Subcutaneous abdominal adipose tissue (tissue), 5 donors: ENCODE measurements around the gene DLG5.
A peak's percentile ranks its signal among the peaks of the same experiment; 100 is the strongest.

Experiments
- H3K27ac ChIP-seq: one replicate; pipeline ENCODE4 v1.7.0; 2013; ENCODE audit warnings: low read depth, mild to moderate bottlenecking, inconsistent platforms, low read length, moderate library complexity
- H3K27me3 ChIP-seq, 5 donors: one replicate each; pipeline ENCODE4 v1.7.0; 2013; ENCODE audit warnings: low read length in 5 of 5, inconsistent platforms in 1 of 5; ENCODE audit not compliant: control insufficient read depth in 5 of 5, insufficient read depth in 4 of 5
- H3K36me3 ChIP-seq, 5 donors: one replicate each; pipeline ENCODE4 v1.7.0; 2013; ENCODE audit warnings: low read length in 5 of 5; ENCODE audit not compliant: control insufficient read depth in 5 of 5, insufficient read depth in 5 of 5
- H3K4me1 ChIP-seq, 5 donors: one replicate each; pipeline ENCODE4 v1.7.0; 2013; ENCODE audit warnings: low read length in 5 of 5, mild to moderate bottlenecking in 3 of 5, moderate library complexity in 1 of 5; ENCODE audit not compliant: control insufficient read depth in 5 of 5, insufficient read depth in 5 of 5
- H3K4me3 ChIP-seq, 5 donors: one replicate each; pipeline ENCODE4 v1.7.0; 2013; ENCODE audit warnings: low read length in 5 of 5, low read depth in 1 of 5
- H3K9ac ChIP-seq, 5 donors: one replicate each; pipeline ENCODE4 v1.7.0; 2013; ENCODE audit warnings: low read length in 5 of 5, mild to moderate bottlenecking in 4 of 5, moderate library complexity in 3 of 5
- H3K9me3 ChIP-seq, 5 donors: one replicate each; pipeline ENCODE4 v1.7.0; 2013; ENCODE audit warnings: low read length in 5 of 5; ENCODE audit not compliant: control insufficient read depth in 5 of 5
- donor health status: healthy.
- donor health status: healthy.
- donor health status: healthy.
- donor health status: healthy.
- donor health status: healthy.

Gene DLG5

DNA sequence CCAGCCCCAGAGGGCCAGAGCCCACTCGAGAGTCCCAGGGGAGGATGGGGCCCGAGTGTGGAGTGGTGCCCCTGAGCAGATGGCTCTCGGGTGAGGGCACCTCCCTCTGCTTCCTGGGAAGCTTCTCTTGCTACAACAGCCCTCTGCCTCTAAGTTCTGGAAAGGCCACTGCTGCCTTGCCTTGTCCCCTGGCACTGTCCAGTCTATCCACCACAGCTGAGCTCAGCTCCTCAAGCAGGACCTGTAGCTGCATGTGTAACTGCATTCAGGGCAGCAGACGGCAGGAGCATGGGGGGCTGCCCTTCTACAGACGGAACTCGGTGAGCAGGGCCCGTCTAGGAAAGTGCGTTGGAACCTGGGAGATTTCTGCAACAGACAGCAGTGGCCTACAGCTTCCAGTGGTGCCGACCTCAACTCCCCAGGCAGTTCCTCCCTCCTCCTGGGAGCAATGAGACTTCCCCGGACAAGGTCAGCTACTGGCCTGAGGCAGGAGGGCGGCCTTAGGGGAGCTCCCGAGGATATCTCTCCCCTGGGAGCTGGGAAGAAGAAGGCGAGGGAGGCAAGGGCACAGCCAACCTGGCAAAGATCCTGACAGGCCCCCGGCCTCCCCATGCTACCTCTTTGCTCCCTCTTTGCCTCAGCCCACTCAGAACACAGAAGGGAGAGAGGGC is 88.5 kb downstream of the DLG5 start:
- no peak overlapping the region for H3K4me3 ChIP-seq
- peaks cover 3 to 22% (median 7%) of the 10 kb centered on the region in 5 donors for H3K4me1 ChIP-seq
- peaks cover 2 to 71% (median 52%) of the 10 kb centered on the region in 5 donors for H3K36me3 ChIP-seq
- H3K27me3 ChIP-seq, result no peaks in the 10 kb centered on the region
- H3K27ac ChIP-seq, result no peak overlapping the region
- H3K9ac ChIP-seq, result no peak overlapping the region
- H3K9me3 ChIP-seq, result no peaks in the 10 kb centered on the region

DNA sequence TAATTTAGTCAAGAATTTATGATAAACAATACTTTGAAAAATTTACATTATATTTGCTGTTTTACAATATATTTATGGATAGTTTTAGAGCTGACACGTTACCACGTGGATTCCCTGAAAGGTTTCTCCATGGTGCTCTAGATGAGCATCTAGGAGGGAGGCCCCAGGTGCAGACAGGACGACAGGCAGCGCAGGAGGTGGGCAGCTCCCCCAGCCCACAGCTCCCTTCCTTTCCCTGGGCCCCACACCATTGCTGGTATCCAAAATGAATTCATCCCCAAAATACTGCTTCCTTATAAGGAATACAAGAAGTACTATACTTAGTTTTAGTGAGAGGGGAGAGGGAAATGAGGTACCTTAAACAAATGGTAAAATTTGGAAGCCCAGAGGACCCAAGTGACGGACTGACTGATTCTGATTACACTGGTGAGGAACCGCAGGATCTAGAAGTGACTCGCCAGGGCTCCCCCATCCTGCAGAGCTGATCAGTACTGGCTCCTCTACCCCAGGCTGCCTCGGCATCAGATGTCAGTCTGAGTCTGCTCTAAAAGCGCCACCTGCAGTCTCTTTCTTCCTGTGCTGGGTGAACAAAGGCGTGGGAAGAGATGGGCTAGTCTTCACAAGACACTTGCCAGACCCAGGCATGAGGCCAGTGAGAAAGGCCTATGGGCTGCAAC is 89.2 kb downstream of the DLG5 start:
- H3K4me3 ChIP-seq, result no peak overlapping the region
- no peak overlapping the region for H3K9ac ChIP-seq
- H3K4me1 ChIP-seq, result peaks cover 3 to 22% (median 7%) of the 10 kb centered on the region in 5 donors
- H3K9me3 ChIP-seq, result no peaks in the 10 kb centered on the region
- peaks cover 3 to 71% (median 52%) of the 10 kb centered on the region in 5 donors for H3K36me3 ChIP-seq
- no peak overlapping the region for H3K27ac ChIP-seq
- no peaks in the 10 kb centered on the region for H3K27me3 ChIP-seq

DNA sequence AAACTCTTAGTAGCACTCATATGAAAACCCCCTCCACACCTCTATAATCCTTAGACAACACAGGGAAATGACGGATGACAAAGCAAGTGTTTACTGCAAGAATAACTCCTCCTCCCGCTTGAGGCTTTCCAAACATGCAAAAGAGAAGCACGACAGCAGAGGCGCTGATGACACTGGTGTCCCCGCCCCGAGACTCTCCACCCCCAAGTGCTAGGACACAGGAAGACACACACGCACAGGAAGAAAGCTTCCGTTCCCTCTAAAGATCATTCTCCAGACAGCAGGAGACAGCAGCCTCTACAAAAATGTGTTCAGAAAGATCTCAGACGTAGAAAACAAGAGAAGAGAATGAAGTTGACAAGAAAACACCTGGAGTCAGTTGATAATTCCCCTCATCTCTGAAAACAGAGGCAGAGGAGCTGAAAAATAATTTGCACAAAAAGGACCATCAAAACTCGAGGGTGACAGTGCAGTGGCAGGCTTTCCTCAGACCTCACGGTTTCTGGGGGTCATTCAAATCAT is 90.2 kb downstream of the DLG5 start:
- H3K9me3 ChIP-seq, result no peaks in the 10 kb centered on the region
- no peak overlapping the region for H3K27ac ChIP-seq
- H3K27me3 ChIP-seq, result no peaks in the 10 kb centered on the region
- peak overlapping the region in 3 of 5 donors; percentile 11 to 30 (median 30) for H3K4me3 ChIP-seq
- peaks cover 3 to 22% (median 7%) of the 10 kb centered on the region in 5 donors for H3K4me1 ChIP-seq
- H3K36me3 ChIP-seq, result peaks cover 3 to 66% (median 49%) of the 10 kb centered on the region in 5 donors
- H3K9ac ChIP-seq, result no peak overlapping the region

DNA sequence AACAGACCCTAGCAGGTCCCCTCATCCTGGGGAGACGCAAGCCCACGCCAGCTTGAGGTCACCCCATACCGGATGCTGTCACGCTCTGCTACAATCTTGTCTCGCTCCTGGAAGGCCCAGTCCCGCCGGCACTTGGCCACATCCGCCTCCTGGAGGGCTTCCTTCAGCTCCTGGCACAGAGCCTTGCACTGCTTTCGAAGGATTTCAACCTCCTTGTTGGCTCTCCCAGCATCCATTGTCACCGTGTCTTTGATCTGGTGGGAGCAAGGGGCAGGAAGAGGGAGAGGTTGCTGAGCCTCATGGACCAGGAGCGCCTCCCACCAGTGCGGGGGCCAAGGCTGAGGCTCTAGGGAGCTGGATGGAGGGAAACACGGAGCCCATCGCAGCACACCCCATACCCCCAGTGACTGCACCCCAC is 90.9 kb downstream of the DLG5 start:
- H3K36me3 ChIP-seq, result peaks cover 3 to 64% (median 44%) of the 10 kb centered on the region in 5 donors
- H3K9ac ChIP-seq, result peak overlapping the region in 1 of 5 donors; percentile 17
- H3K9me3 ChIP-seq, result no peaks in the 10 kb centered on the region
- H3K4me3 ChIP-seq, result peak overlapping the region in 2 of 5 donors; percentile 30
- H3K4me1 ChIP-seq, result peaks cover 3 to 22% (median 7%) of the 10 kb centered on the region in 5 donors
- H3K27me3 ChIP-seq, result no peaks in the 10 kb centered on the region
- H3K27ac ChIP-seq, result peak overlapping the region; percentile 38

DNA sequence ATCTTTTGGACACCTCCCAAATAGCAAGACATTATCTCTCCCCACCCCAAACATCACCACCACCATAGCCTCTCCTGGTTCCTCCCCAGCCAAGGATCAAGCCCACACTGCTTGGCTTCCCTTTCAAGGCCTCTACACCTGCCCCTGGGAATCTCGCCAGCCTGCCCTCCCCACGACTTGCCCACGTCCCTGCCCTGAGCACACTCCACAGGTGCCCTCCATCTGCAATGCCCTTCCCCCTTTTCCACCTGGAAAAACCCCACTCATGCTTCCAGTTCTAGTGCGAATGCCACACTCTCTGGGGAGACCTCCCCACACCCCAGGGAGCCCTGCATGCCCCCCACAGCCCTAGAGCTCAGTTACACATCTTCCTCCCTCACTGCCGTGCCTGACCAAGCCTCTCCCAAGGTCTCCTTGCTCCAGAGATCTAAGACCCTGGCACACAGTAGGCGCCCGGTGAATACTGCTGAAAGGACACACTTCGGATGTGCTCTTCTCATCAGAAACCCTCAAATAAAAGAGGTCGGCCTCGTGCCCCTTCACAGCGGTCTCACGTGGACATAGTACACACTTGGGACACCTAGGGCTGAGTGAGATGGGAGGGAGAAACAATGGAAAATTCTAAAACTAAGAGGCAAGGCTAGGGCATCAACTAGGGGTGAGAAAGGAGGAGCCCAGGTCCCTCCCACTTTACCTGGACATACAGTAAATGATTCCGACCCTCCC is 91.4 kb downstream of the DLG5 start:
- Histone ChIP-seq H3K4me3 (no peak overlapping the region), H3K9ac (no peak overlapping the region), H3K9me3 (no peaks in the 10 kb centered on the region), H3K27ac (no peak overlapping the region), H3K27me3 (no peaks in the 10 kb centered on the region), H3K4me1 (peaks cover 3 to 22% (median 7%) of the 10 kb centered on the region in 5 donors), H3K36me3 (peaks cover 3 to 67% (median 46%) of the 10 kb centered on the region in 5 donors)

DNA sequence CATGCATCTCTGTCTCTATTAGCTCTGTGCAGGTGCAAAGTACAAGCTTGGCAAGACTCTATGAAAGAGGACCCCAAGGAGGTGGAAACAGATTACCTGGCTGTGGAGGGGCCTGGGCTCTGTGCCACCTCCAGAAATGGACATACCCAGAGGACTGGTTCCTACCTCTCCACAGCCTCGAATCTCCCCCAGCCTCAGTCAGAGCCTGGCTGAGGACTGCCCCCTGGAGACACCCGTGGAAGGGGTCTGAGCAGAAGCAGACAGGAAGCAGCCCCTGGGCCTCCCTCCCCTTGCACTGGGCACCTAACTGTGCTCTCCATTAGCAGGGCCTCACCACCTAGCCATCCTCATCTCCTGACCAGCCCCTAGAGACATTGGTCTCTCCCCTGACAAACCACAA is 92.0 kb downstream of the DLG5 start:
- H3K27me3 ChIP-seq, result no peaks in the 10 kb centered on the region
- H3K36me3 ChIP-seq, result peaks cover 6 to 71% (median 52%) of the 10 kb centered on the region in 5 donors
- H3K27ac ChIP-seq, result no peak overlapping the region
- no peak overlapping the region for H3K4me3 ChIP-seq
- H3K9ac ChIP-seq, result no peak overlapping the region
- H3K9me3 ChIP-seq, result no peaks in the 10 kb centered on the region
- H3K4me1 ChIP-seq, result peaks cover 3 to 22% (median 7%) of the 10 kb centered on the region in 5 donors

DNA sequence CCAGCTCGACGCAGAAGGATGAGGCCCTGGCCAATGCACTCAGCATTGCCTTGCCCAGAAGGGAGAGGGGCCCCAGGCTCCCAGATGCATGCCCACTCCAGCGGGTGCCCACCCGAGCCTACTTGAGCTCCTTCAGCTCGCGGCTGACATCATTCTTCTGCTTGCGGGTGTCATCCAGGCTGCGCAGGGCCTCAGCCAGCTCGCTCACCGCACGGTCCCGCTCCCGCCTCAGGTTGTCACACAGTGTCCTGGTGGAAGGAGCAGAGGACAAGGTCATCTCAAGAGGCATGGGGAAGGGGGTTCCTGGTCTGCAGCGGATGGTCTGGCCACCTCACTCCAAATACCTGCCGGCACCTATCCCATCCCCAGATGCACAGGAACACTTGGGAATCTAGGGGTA is 92.8 kb downstream of the DLG5 start:
- peaks cover 7 to 71% (median 59%) of the 10 kb centered on the region in 5 donors for H3K36me3 ChIP-seq
- no peaks in the 10 kb centered on the region for H3K9me3 ChIP-seq
- H3K4me1 ChIP-seq, result peaks cover 3 to 22% (median 7%) of the 10 kb centered on the region in 5 donors
- H3K27ac ChIP-seq, result no peak overlapping the region
- H3K9ac ChIP-seq, result no peak overlapping the region
- no peaks in the 10 kb centered on the region for H3K27me3 ChIP-seq
- H3K4me3 ChIP-seq, result no peak overlapping the region

DNA sequence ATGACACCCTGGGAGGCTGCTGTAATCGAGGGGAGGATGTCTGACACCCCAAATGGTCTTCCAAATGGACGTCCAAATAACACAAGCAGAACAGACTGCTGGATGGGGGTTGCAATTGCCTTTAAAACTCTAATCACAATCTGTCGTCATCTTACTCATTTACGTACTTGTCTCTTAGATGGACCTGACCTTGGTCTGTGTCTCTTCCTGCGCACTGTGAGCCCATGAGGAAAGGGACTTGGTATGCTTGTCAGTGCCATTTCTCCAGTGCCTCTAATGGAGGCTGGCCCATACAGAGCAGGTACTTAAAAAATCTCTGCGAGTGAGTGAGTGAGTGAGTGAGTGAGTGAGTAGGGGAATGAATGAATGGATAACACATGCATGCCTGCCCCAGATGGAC is 93.3 kb downstream of the DLG5 start:
- Histone ChIP-seq H3K4me3 (no peak overlapping the region), H3K9me3 (no peaks in the 10 kb centered on the region), H3K27ac (no peak overlapping the region), H3K27me3 (no peaks in the 10 kb centered on the region), H3K36me3 (peaks cover 7 to 71% (median 60%) of the 10 kb centered on the region in 5 donors), H3K9ac (no peak overlapping the region), H3K4me1 (peaks cover 3 to 22% (median 7%) of the 10 kb centered on the region in 5 donors)

DNA sequence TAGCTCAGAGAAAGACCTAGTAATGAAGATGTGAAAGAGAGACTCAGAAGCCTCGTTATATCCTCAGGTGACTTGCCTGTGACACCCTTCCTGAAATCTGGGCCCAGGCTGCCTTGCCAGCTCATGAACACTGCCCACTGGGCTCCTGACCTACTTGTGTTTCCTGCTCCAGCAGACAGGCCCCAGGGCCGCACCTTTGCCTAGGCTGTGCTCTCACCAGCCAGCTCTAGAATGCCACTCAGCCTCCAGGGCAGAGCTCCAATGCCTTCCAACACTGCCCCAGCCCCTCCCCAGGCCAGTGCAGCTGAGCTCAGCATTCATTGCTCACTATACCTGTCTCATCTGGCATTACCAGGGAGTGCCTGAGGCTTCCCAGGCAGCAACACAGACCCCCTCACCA is 94.3 kb downstream of the DLG5 start:
- no peaks in the 10 kb centered on the region for H3K27me3 ChIP-seq
- no peaks in the 10 kb centered on the region for H3K9me3 ChIP-seq
- H3K27ac ChIP-seq, result no peak overlapping the region
- H3K4me1 ChIP-seq, result peaks cover 0 to 19% (median 7%) of the 10 kb centered on the region in 5 donors
- H3K4me3 ChIP-seq, result no peak overlapping the region
- no peak overlapping the region for H3K9ac ChIP-seq
- peaks cover 10 to 67% (median 61%) of the 10 kb centered on the region in 5 donors for H3K36me3 ChIP-seq
